HG03558 (cell line): ENCODE data around the gene TMEM147.
"Not testable (repeated sequence)": the region's sequence is repeated elsewhere in the genome, so short reads cannot be mapped to it uniquely, and the experiment has no call there.

Source experiments
- ATAC-seq: cut with Tn5 transposase; IDR thresholded peaks from one replicate; pipeline ENCODE4 v1.9.1; 2021; ENCODE audit warnings: moderate number of reproducible peaks; ENCODE audit not compliant: unreplicated experiment; ENCODE audit errors: extremely low read depth

Gene TMEM147

DNA sequence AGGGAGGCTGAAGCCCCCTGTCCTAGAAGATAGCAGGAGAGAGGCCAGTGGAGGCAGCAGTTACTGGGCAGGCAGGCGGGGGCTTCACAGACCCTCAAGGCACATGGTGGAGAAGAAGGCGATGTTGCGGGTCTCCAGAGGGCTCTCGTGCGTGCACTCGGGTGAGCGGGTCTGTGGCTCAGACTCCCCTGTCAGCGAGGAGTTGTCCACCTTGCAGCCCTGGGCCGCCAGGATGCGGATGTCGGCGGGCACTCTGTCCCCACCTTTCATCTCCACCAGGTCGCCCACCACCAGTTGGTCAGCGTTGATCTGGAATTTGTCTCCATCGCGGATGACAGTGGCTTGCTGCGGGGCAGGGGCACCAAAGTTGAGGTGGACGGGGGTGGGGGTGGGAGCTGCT is 14.8 kb downstream of the TMEM147 start:
- ATAC-seq = no peak

DNA sequence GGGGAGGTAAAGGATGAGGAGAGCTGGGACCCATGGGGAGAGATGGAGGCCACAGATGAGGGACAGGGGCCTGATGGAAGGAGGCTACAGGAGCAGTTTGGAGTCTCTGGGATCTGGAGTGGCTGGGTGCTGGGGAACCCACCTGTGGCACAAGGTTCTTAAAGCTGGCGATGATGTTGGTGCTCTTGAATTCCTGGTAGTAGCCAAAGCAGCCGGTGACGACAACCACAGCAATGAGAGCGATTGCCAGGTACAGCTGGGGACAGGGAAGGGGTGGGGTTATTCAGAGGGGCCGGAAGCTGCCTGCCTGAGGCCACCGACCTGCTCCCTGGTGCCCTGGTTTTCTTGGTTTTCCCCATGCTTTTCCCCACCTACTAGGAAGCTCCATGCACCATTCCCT is 15.3 kb downstream of the TMEM147 start:
- no peak for ATAC-seq

- ATAC-seq = no peak
Measured at GRCh38 chr19:35561436-35561835, 16.0 kb downstream of the TMEM147 start.

GRCh38 chr19:35562336-35562735 is 16.9 kb downstream of the TMEM147 start:
- no peak for ATAC-seq

GRCh38 chr19:35562776-35563175 is 17.4 kb downstream of the TMEM147 start:
- ATAC-seq = no peak

DNA sequence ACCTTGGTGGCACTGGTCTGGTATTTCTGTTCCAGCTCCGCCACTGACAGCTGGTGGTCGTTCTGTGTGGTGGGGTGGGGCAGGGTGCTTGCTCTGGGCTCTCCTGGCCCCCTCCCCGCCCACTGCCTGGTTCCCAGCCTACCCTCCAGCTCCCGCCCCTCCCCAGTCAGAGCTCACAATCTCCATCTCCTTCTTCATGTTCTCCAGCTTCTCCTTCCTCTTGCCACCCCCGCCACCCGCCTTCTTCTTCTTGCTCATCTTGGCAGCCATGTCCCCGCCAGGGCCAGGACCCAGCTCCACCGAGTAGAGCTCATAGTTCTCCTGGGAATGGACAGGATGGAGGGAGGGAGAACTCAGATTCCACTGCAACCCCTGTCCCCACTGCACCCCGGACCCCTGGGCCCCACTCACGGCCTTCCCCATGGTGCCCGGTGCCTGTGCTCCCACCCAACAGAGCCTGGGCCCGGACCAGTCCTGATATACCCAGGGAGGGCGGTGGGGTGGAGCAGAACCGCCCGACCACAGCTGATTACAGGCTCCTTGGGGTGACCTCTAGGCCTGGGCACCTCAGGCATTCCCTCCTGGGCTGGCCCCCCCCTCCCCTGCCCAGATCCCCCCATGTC is 17.9 kb downstream of the TMEM147 start, which contains the start of gene ATP4A:
Gene ATP4A, minus strand, starts transcription at position 452 of the 623 bp plus-strand sequence. Its CDS starts 29 bp downstream, at position 423.
- ATAC-seq = no peak

DNA sequence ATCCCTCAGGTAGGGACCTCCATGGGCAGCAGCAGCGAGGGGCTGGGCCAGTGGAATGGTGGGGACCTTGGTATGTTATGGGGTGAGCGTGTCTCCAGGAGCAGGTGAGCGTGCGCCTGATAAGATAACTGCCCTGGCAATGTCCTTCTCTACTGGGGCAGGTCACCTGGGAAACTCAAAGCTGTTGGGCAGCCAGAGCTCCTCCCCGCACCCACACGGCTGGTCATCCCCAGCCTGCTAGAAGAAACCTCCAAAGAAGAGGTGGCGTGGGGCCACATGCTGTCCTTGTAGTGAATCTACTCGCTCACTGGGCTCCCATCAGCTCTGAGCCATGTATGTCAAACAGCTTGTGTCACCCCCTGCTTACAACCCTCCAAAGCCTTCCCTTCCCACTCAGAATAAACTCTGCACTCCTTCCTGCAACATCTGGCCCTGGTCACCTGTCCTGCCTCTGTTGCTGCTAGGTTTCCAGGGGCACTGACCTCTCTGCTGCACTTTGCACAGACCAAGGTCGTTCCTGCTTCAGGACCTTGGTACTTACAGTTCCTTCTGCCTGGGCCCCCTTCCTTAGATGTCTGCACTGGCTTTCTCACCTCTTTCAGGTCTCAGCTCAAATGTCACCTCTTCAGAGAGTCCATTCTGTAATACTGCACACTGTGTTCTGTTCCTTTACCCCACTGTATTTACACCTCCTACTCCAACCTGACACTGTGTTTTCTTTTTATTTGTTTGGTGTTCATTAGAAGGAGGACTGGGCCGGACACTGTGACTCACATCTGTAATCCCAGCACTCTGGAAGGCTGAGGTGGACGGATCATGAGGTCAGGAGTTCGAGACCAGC is 19.8 kb downstream of the TMEM147 start:
- no peak for ATAC-seq

DNA sequence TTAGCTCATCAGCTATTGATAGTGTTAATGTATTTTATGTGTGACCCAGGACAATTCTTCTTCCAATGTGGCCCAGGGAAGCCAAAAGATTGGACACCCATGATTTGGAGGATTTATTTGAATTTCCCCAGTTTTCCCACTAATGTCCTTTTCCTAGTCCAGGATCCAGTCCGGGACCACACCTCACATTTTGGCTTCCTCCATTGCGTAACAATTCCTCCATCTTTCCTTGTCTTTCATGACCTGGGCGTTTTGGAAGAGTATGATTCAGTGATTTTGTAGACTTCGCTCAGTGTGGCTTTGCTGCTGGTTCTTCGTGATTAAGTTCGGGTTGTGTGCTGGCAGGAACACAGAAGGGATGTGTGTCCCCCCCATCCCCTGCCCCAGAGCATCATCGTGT is 21.3 kb downstream of the TMEM147 start:
- no peak for ATAC-seq

- no peak for ATAC-seq
Measured at GRCh38 chr19:35569281-35569781, 23.9 kb downstream of the TMEM147 start.

DNA sequence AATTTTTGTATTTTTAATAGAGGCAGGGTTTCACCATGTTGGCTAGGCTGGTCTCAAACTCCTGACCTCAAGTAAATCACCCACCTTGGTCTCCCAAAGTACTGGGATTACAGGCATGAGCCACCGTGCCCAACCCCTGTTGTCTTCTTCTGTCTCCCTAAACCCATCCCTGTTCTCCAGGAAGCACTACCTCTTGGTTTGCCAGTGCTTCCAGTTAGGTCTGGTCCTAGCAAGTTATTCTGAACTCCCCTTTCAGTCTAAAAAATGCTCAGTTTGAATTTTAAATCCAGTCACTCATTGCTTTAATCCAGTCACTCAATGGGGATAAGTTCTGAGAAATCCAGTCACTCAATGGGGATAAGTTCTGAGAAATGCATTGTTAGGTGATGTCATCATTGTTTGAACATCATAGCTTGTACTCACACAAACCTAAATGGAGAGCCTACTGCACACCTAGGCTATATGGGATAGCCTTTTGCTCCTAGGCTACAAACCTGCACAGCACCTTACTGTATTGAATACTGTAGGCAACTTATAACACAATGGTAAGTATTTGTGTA is 26.1 kb downstream of the TMEM147 start:
- ATAC-seq = no peak

- no peak for ATAC-seq
Measured at GRCh38 chr19:35577918-35578317, 32.5 kb downstream of the TMEM147 start.

GRCh38 chr19:35578707-35579106 is 33.3 kb downstream of the TMEM147 start:
- no peak for ATAC-seq

- ATAC-seq = no peak
Measured at GRCh38 chr19:35582760-35583159, 37.3 kb downstream of the TMEM147 start.

GRCh38 chr19:35585848-35586247 is 40.4 kb downstream of the TMEM147 start, which contains the start of gene PMIS2:
TSS of gene PMIS2 (plus strand) at chr19:35586173. CDS start at chr19:35586260, 87 bp downstream.
- ATAC-seq = no peak

- no peak for ATAC-seq
Measured at GRCh38 chr19:35587321-35587720, 41.9 kb downstream of the TMEM147 start.

GRCh38 chr19:35590875-35591274 is 45.4 kb downstream of the TMEM147 start:
- ATAC-seq = no peak

DNA sequence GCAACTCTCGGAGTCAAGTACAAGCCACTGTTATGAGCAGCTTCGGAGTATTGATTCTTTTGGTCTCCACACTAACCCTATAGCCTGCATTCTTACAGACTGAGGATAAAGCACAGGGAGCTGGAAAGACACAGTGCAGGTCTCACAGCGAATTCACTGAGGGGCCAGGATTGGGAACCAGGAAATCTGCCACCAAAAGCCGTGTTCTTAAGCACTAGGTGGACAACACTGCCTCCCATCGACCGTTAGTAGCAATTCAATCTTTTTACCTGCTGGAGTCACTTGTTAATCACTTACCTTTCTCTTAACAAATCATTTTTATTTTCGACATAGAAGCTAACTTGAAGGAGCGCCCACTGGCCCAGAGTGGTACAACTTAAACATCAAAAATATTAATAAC is 46.8 kb downstream of the TMEM147 start:
- ATAC-seq = no peak

- ATAC-seq = not testable (repeated sequence)
Measured at GRCh38 chr19:35595026-35595425, 49.6 kb downstream of the TMEM147 start.

- ATAC-seq = no peak
Measured at GRCh38 chr19:35595928-35596327, 50.5 kb downstream of the TMEM147 start.

DNA sequence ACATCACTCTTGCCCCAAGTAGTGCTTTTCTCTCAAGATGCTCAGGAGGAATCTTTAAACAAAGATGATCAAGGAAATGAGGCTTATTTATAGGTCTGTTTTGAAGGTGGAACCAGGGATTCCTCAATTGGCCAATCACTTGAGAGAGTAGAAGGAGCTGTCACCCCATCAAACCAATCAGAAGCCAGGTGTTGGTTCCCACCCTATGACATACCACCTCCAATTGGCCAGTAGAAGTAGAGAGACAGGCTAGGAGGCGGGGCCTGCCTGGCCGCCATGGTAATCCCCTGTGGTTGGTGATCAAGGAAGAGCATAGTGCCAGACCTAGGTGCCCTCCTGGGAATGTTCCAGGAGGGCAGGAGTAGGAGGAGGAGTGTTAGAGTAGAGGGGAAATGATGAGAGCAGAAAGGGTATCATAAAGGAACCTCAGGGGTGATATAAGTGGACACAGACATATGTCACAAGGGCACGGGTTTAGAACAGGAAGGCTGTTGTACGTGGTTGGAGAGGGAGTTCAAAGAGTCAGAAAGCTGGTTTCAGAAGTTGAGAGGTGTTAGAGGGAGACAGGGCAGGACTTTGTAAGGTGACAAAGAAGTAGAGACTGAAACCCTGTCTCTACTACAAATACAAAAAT is 51.1 kb downstream of the TMEM147 start:
- no peak for ATAC-seq
